ENCODE data around the gene CNTNAP2. TPM values are rescaled to one million over a fixed set of nuclear protein-coding genes. Genes with fewer than 3 reads are reported as not detected.
A peak's percentile ranks its signal among the peaks of the same experiment; 100 is the strongest.

CNTNAP2 gene
- total RNA-seq, 2 donors from 2014 or later, result 171 to 228 TPM

GRCh38 chr7:148253629-148254028 lies 2137.0 kb downstream of the CNTNAP2 start:
- no peaks in the 10 kb centered on the region for H3K27me3 ChIP-seq (ENCODE audit: control insufficient read depth, insufficient read depth, low read length, poor library complexity, severe bottlenecking)
- H3K4me3 ChIP-seq (ENCODE audit: low read length), result no peak overlapping the region
- no peaks in the 10 kb centered on the region for H3K36me3 ChIP-seq (ENCODE audit: control insufficient read depth, insufficient read depth, low read length)
- no peak overlapping the region for H3K9ac ChIP-seq (ENCODE audit: extremely low read depth, low read length, poor library complexity, severe bottlenecking)
- Mint-ChIP-seq H3K4me1 (no peaks in the 10 kb centered on the region), H3K4me3 (no peak overlapping the region), H3K27ac (no peak overlapping the region), H3K9me3 (peaks cover 41% of the 10 kb centered on the region), H3K27me3 (ENCODE audit: insufficient read depth) (peaks cover 5% of the 10 kb centered on the region), H3K36me3 (ENCODE audit: low read depth) (peaks cover 2% of the 10 kb centered on the region)
- no peak for DNase-seq
- no peaks in the 10 kb centered on the region for H3K4me1 ChIP-seq (ENCODE audit: control insufficient read depth, insufficient read depth, low read length)
- H3K9me3 ChIP-seq (ENCODE audit: control insufficient read depth, low read length), result peaks cover 31% of the 10 kb centered on the region
- no peak overlapping the region for H3K27ac ChIP-seq (ENCODE audit: low read depth, low read length)
- 94 to 100% methylated on average over 5 to 7 of the region's 7 CpGs for WGBS, 2 experiments (ENCODE audit: insufficient coverage in 1 of 2, insufficient read length in 1 of 2)
- TF ChIP-seq CTCF (conservative IDR thresholded peaks at IDR 0.05), result no peak

DNA sequence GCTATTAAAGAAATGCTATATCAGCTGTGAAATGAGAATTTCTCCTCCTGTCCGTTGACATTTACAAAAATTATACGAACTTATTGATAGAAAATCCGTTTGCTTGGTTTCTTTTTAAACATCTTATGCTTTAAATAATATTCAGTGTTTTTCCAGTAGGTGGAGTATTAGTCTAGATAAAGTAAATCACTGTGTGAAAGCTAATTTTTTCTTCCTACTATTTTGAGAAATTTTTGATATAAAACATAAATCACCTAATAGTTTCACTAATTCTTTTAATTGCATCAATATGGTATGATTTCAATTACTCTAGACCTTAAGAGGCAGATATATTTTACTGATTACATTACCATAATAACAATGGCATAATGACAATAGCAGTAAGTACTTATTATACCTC lies 2138.7 kb downstream of the CNTNAP2 start:
- peak; percentile 41 for TF ChIP-seq CTCF (conservative IDR thresholded peaks at IDR 0.05)
- H3K36me3 ChIP-seq (ENCODE audit: control insufficient read depth, insufficient read depth, low read length), result no peaks in the 10 kb centered on the region
- peaks cover 2% of the 10 kb centered on the region for H3K27me3 Mint-ChIP-seq (ENCODE audit: insufficient read depth)
- peaks cover 30% of the 10 kb centered on the region for H3K9me3 Mint-ChIP-seq
- H3K4me1 Mint-ChIP-seq, result no peaks in the 10 kb centered on the region
- H3K4me3 Mint-ChIP-seq, result no peak overlapping the region
- no peak overlapping the region for H3K27ac Mint-ChIP-seq
- no peak for DNase-seq
- H3K9me3 ChIP-seq (ENCODE audit: control insufficient read depth, low read length), result peaks cover 26% of the 10 kb centered on the region
- H3K4me3 ChIP-seq (ENCODE audit: low read length), result no peak overlapping the region
- peaks cover 2% of the 10 kb centered on the region for H3K36me3 Mint-ChIP-seq (ENCODE audit: low read depth)
- no peaks in the 10 kb centered on the region for H3K4me1 ChIP-seq (ENCODE audit: control insufficient read depth, insufficient read depth, low read length)
- no peak overlapping the region for H3K9ac ChIP-seq (ENCODE audit: extremely low read depth, low read length, poor library complexity, severe bottlenecking)
- no peaks in the 10 kb centered on the region for H3K27me3 ChIP-seq (ENCODE audit: control insufficient read depth, insufficient read depth, low read length, poor library complexity, severe bottlenecking)
- 80% methylated on average over 3 of the region's 3 CpGs; no CpG with 5 or more reads in 1 of the 2 experiments for WGBS, 2 experiments (ENCODE audit: insufficient coverage in 1 of 2, insufficient read length in 1 of 2)
- H3K27ac ChIP-seq (ENCODE audit: low read depth, low read length), result no peak overlapping the region

DNA sequence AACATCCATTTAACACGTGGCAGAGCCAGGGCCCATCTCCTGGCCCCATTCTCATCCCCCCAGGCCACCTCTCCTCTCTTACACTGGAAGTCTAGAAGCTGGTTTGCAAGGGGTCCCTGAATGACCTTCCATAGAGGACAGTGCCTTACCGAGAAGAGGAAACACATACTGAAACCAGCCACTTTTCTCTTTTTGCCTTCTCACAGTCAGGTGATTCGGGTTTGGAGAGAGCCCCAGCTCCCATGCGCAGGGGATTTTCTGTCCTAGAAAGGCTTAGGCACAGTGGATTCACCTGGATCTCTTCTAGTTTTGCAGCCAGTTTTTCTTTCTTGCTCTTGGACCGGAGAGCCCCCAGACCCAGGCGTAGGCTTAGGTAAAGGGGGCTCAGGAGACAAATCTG lies 2139.8 kb downstream of the CNTNAP2 start:
- Histone ChIP-seq H3K9me3 (ENCODE audit: control insufficient read depth, low read length) (peaks cover 15% of the 10 kb centered on the region), H3K9ac (ENCODE audit: extremely low read depth, low read length, poor library complexity, severe bottlenecking) (no peak overlapping the region), H3K36me3 (ENCODE audit: control insufficient read depth, insufficient read depth, low read length) (no peaks in the 10 kb centered on the region), H3K4me3 (ENCODE audit: low read length) (no peak overlapping the region), H3K27ac (ENCODE audit: low read depth, low read length) (no peak overlapping the region), H3K27me3 (ENCODE audit: control insufficient read depth, insufficient read depth, low read length, poor library complexity, severe bottlenecking) (no peaks in the 10 kb centered on the region), H3K4me1 (ENCODE audit: control insufficient read depth, insufficient read depth, low read length) (no peaks in the 10 kb centered on the region)
- Mint-ChIP-seq H3K9me3 (peaks cover 19% of the 10 kb centered on the region), H3K27ac (no peak overlapping the region), H3K4me3 (no peak overlapping the region), H3K27me3 (ENCODE audit: insufficient read depth) (peaks cover 2% of the 10 kb centered on the region), H3K4me1 (peaks cover 3% of the 10 kb centered on the region), H3K36me3 (ENCODE audit: low read depth) (peaks cover 2% of the 10 kb centered on the region)
- 90 to 96% methylated on average over 3 to 6 of the region's 6 CpGs for WGBS, 2 experiments (ENCODE audit: insufficient coverage in 1 of 2, insufficient read length in 1 of 2)
- DNase-seq, result no peak
- TF ChIP-seq CTCF (conservative IDR thresholded peaks at IDR 0.05), result no peak
